Glomerular visceral epithelial cell (primary cell): Measurements from ENCODE around the gene ANKRD36.
"Not testable (repeated sequence)": the region's sequence is repeated elsewhere in the genome, so short reads cannot be mapped to it uniquely, and the experiment has no call there.

ENCODE experiments used
- DNase-seq: peaks from one replicate; pipeline ENCODE4 v3.0.0-alpha.2; 2016; ENCODE audit errors: extremely low spot score

Gene ANKRD36

GRCh38 chr2:97113882-97114255 lies 916 bp downstream of the ANKRD36 start:
- DNase-seq: not testable (repeated sequence)

- DNase-seq: not testable (repeated sequence)
These were observed 16.1 kb downstream of the ANKRD36 start for GRCh38 chr2:97129090-97129489.

- not testable (repeated sequence) for DNase-seq
These were observed 31.1 kb downstream of the ANKRD36 start for GRCh38 chr2:97144016-97144415.

GRCh38 chr2:97166548-97166947 lies 53.6 kb downstream of the ANKRD36 start:
- DNase-seq: not testable (repeated sequence)

- DNase-seq: not testable (repeated sequence)
These were observed 55.0 kb downstream of the ANKRD36 start for GRCh38 chr2:97167938-97168337.

GRCh38 chr2:97168583-97168982 lies 55.6 kb downstream of the ANKRD36 start:
- not testable (repeated sequence) for DNase-seq

GRCh38 chr2:97180391-97180790 lies 67.4 kb downstream of the ANKRD36 start:
- DNase-seq: peak; percentile 17

- not testable (repeated sequence) for DNase-seq
These were observed 82.4 kb downstream of the ANKRD36 start for GRCh38 chr2:97195349-97195748.

- not testable (repeated sequence) for DNase-seq
These were observed 84.3 kb downstream of the ANKRD36 start for GRCh38 chr2:97197251-97197650.

- DNase-seq: not testable (repeated sequence)
These were observed 87.9 kb downstream of the ANKRD36 start for GRCh38 chr2:97200887-97201286.

GRCh38 chr2:97202643-97203250 lies 89.8 kb downstream of the ANKRD36 start:
- not testable (repeated sequence) for DNase-seq

- no peak for DNase-seq
These were observed 97.4 kb downstream of the ANKRD36 start for GRCh38 chr2:97210325-97210724.

GRCh38 chr2:97215025-97215424 lies 102.1 kb downstream of the ANKRD36 start:
- not testable (repeated sequence) for DNase-seq

GRCh38 chr2:97230848-97231585 lies 118.1 kb downstream of the ANKRD36 start:
- DNase-seq: not testable (repeated sequence)

GRCh38 chr2:97232981-97233380 lies 120.0 kb downstream of the ANKRD36 start:
- not testable (repeated sequence) for DNase-seq

GRCh38 chr2:97233660-97234295 lies 120.8 kb downstream of the ANKRD36 start:
- DNase-seq: not testable (repeated sequence)

- not testable (repeated sequence) for DNase-seq
These were observed 148.2 kb downstream of the ANKRD36 start for GRCh38 chr2:97261192-97261591.

- DNase-seq: not testable (repeated sequence)
These were observed 153.5 kb downstream of the ANKRD36 start for GRCh38 chr2:97266449-97266848.

- peak; percentile 2 for DNase-seq
These were observed 154.6 kb downstream of the ANKRD36 start for GRCh38 chr2:97267411-97268074.

GRCh38 chr2:97268075-97268591 lies 155.2 kb downstream of the ANKRD36 start:
- DNase-seq: not testable (repeated sequence)

- not testable (repeated sequence) for DNase-seq
These were observed 163.4 kb downstream of the ANKRD36 start for GRCh38 chr2:97276232-97276798.
